Parathyroid adenoma (tissue), 2 donors: Measurements from ENCODE around the gene SMTNL1.

ENCODE experiments used
- H2AFZ ChIP-seq: fragments of 300-600 bp; sonication (generic); one replicate; pipeline ENCODE4 v1.7.0; 2017; ENCODE audit warnings: antibody characterized with exemption, mild to moderate bottlenecking
- H3K27ac ChIP-seq: fragments of 300-600 bp; sonication (generic); one replicate; pipeline ENCODE4 v1.7.0; 2017
- H3K27me3 ChIP-seq: fragments of 300-600 bp; sonication (generic); one replicate; pipeline ENCODE4 v1.7.0; 2017; ENCODE audit warnings: low read length; ENCODE audit not compliant: control insufficient read depth, insufficient read depth
- H3K36me3 ChIP-seq: fragments of 300-600 bp; sonication (generic); one replicate; pipeline ENCODE4 v1.7.0; 2017; ENCODE audit warnings: low read length; ENCODE audit not compliant: control insufficient read depth, insufficient read depth
- H3K4me1 ChIP-seq: fragments of 300-600 bp; sonication (generic); one replicate; pipeline ENCODE4 v1.7.0; 2017; ENCODE audit warnings: control low read depth
- H3K4me2 ChIP-seq: fragments of 300-600 bp; sonication (generic); one replicate; pipeline ENCODE4 v1.7.0; 2017; ENCODE audit warnings: low read length
- H3K4me3 ChIP-seq: fragments of 300-600 bp; sonication (generic); one replicate; pipeline ENCODE4 v1.7.0; 2017; ENCODE audit warnings: low read depth, low read length
- H3K79me2 ChIP-seq: fragments of 300-600 bp; sonication (generic); one replicate; pipeline ENCODE4 v1.7.0; 2017; ENCODE audit warnings: control low read depth
- H3K9ac ChIP-seq: fragments of 300-600 bp; sonication (generic); one replicate; pipeline ENCODE4 v1.7.0; 2017; ENCODE audit warnings: mild to moderate bottlenecking
- H3K9me3 ChIP-seq: fragments of 300-600 bp; sonication (generic); one replicate; pipeline ENCODE4 v1.7.0; 2017; ENCODE audit warnings: low read length; ENCODE audit not compliant: control insufficient read depth
- CTCF ChIP-seq: fragments of 300-600 bp; sonication (generic); IDR thresholded peaks from one replicate; pipeline ENCODE4 v1.7.0; 2017; ENCODE audit warnings: antibody characterized with exemption, mild to moderate bottlenecking
- donor health status: primary hyperparathyroidism.

SMTNL1 gene

GRCh38 chr11:57556041-57556440, 18.6 kb downstream of the SMTNL1 start:
- no peak overlapping the region for H3K4me3 ChIP-seq
- no peaks in the 10 kb centered on the region for H3K27me3 ChIP-seq
- no peaks in the 10 kb centered on the region for H3K79me2 ChIP-seq
- no peak overlapping the region for H2AFZ ChIP-seq
- no peaks in the 10 kb centered on the region for H3K9me3 ChIP-seq
- no peak for TF ChIP-seq CTCF
- H3K9ac ChIP-seq = no peak overlapping the region
- H3K4me2 ChIP-seq = no peak overlapping the region
- no peaks in the 10 kb centered on the region for H3K4me1 ChIP-seq
- no peaks in the 10 kb centered on the region for H3K36me3 ChIP-seq
- H3K27ac ChIP-seq = no peak overlapping the region

GRCh38 chr11:57560146-57560545, 22.8 kb downstream of the SMTNL1 start:
- Histone ChIP-seq H3K36me3 (no peaks in the 10 kb centered on the region), H3K4me1 (no peaks in the 10 kb centered on the region), H3K27ac (no peak overlapping the region), H3K27me3 (no peaks in the 10 kb centered on the region), H3K4me3 (no peak overlapping the region), H3K9me3 (no peaks in the 10 kb centered on the region), H2AFZ (no peak overlapping the region), H3K79me2 (no peaks in the 10 kb centered on the region), H3K4me2 (no peak overlapping the region), H3K9ac (no peak overlapping the region)
- TF ChIP-seq CTCF = no peak

GRCh38 chr11:57562596-57562995, 25.2 kb downstream of the SMTNL1 start:
- H2AFZ ChIP-seq = no peak overlapping the region
- H3K36me3 ChIP-seq = no peaks in the 10 kb centered on the region
- no peaks in the 10 kb centered on the region for H3K9me3 ChIP-seq
- no peaks in the 10 kb centered on the region for H3K27me3 ChIP-seq
- no peak overlapping the region for H3K27ac ChIP-seq
- no peak overlapping the region for H3K4me3 ChIP-seq
- no peak overlapping the region for H3K4me2 ChIP-seq
- H3K9ac ChIP-seq = no peak overlapping the region
- no peaks in the 10 kb centered on the region for H3K4me1 ChIP-seq
- H3K79me2 ChIP-seq = no peaks in the 10 kb centered on the region
- no peak for TF ChIP-seq CTCF

- no peak for TF ChIP-seq CTCF
- Histone ChIP-seq H3K79me2 (no peaks in the 10 kb centered on the region), H3K4me3 (peak overlapping the region; percentile 27), H3K9ac (no peak overlapping the region), H3K27me3 (no peaks in the 10 kb centered on the region), H3K27ac (peak overlapping the region; percentile 55), H3K36me3 (no peaks in the 10 kb centered on the region), H3K4me2 (peak overlapping the region; percentile 65), H2AFZ (peak overlapping the region; percentile 25), H3K4me1 (no peaks in the 10 kb centered on the region), H3K9me3 (no peaks in the 10 kb centered on the region)
These were observed 28.9 kb downstream of the SMTNL1 start for GRCh38 chr11:57566005-57566904.
